C4-2B (cell line): ENCODE results near the gene C2CD3.

Experiments used
- H3K27ac ChIP-seq: fragments of 450-650 bp; 2 replicates; pipeline ENCODE4 v1.5.1; 2017
- CTCF ChIP-seq: fragments of 450-650 bp; conservative IDR thresholded peaks from 2 replicates; pipeline ENCODE4 v1.5.1; 2017; ENCODE audit warnings: mild to moderate bottlenecking
- ZFX ChIP-seq: fragments of 450-650 bp; IDR thresholded peaks from 2 replicates; pipeline ENCODE4 v1.6.1; 2017

C2CD3 gene

GRCh38 chr11:74170694-74171629 is at the start of gene C2CD3, which contains the start of gene PPME1:
Gene C2CD3, minus strand, starts transcription at chr11:74171002. Its CDS starts 210 bp downstream, at chr11:74170792.
Gene PPME1, plus strand, starts transcription at chr11:74171289. Its CDS starts 133 bp downstream, at chr11:74171422.
- TF ChIP-seq CTCF: peak; percentile 46
- TF ChIP-seq ZFX: peak; percentile 36; the same call in 1 of the 2 replicates
- H3K27ac ChIP-seq: peak within 1 kb of the TSS; percentile 88

GRCh38 chr11:74220376-74220775 is 49.6 kb upstream of the C2CD3 start:
- no peak overlapping the region for H3K27ac ChIP-seq
- TF ChIP-seq CTCF (no peak), ZFX (no peak)

GRCh38 chr11:74212533-74212932 is 41.7 kb upstream of the C2CD3 start:
- TF ChIP-seq CTCF (no peak), ZFX (no peak)
- no peak overlapping the region for H3K27ac ChIP-seq

GRCh38 chr11:74208507-74208906 is 37.7 kb upstream of the C2CD3 start:
- TF ChIP-seq ZFX (no peak), CTCF (no peak)
- H3K27ac ChIP-seq: no peak overlapping the region

GRCh38 chr11:74206746-74207145 is 35.9 kb upstream of the C2CD3 start:
- TF ChIP-seq ZFX: no peak
- no peak for TF ChIP-seq CTCF
- H3K27ac ChIP-seq: no peak overlapping the region

GRCh38 chr11:74205181-74205580 is 34.4 kb upstream of the C2CD3 start:
- no peak overlapping the region for H3K27ac ChIP-seq
- TF ChIP-seq ZFX (no peak), CTCF (no peak)

GRCh38 chr11:74204701-74205100 is 33.9 kb upstream of the C2CD3 start:
- TF ChIP-seq ZFX: no peak
- TF ChIP-seq CTCF: no peak
- no peak overlapping the region for H3K27ac ChIP-seq
